ENCODE results near the gene TAF9.
"Not testable (repeated sequence)": the region's sequence is repeated elsewhere in the genome, so short reads cannot be mapped to it uniquely, and the experiment has no call there.

TAF9 gene

GRCh38 chr5:69335341-69335935, 33.9 kb downstream of the TAF9 start:
- no peaks in the 10 kb centered on the region for H3K27me3 ChIP-seq (ENCODE audit: low read depth, low read length)
- H3K4me3 ChIP-seq (ENCODE audit: low read length), result no peak overlapping the region
- no peak overlapping the region for H3K9ac ChIP-seq (ENCODE audit: low read length)
- H3K36me3 ChIP-seq (replicated peaks; ENCODE audit: low read depth, low read length), result no peaks in the 10 kb centered on the region
- H3K27ac ChIP-seq (ENCODE audit: low read length), result no peak overlapping the region
- no peak overlapping the region for H3K4me2 ChIP-seq (ENCODE audit: low read length)
- TF ChIP-seq EZH2phosphoT487 (IDR thresholded peaks at IDR 0.05; ENCODE audit: low read depth) (no peak), CTCF (IDR thresholded peaks at IDR 0.05; ENCODE audit: low read depth, low read length) (no peak)
- H3K79me2 ChIP-seq (ENCODE audit: low read length), result no peaks in the 10 kb centered on the region
- no peaks in the 10 kb centered on the region for H3K9me3 ChIP-seq (ENCODE audit: insufficient read depth, low read length)
- H2AFZ ChIP-seq (ENCODE audit: low read depth, low read length), result no peak overlapping the region
- peaks cover 5% of the 10 kb centered on the region; the same call in 1 of the 2 replicates for H3K4me1 ChIP-seq (ENCODE audit: low read length)
- H4K20me1 ChIP-seq (ENCODE audit: insufficient read depth, low read length), result no peaks in the 10 kb centered on the region

- Histone ChIP-seq H2AFZ (ENCODE audit: low read depth, low read length) (no peak overlapping the region), H3K9ac (ENCODE audit: low read length) (no peak overlapping the region), H3K79me2 (ENCODE audit: low read length) (no peaks in the 10 kb centered on the region), H4K20me1 (ENCODE audit: insufficient read depth, low read length) (no peaks in the 10 kb centered on the region), H3K4me2 (ENCODE audit: low read length) (no peak overlapping the region), H3K27me3 (ENCODE audit: low read depth, low read length) (no peaks in the 10 kb centered on the region), H3K27ac (ENCODE audit: low read length) (no peak overlapping the region), H3K9me3 (ENCODE audit: insufficient read depth, low read length) (no peaks in the 10 kb centered on the region), H3K4me3 (ENCODE audit: low read length) (no peak overlapping the region), H3K4me1 (ENCODE audit: low read length) (peaks cover 5% of the 10 kb centered on the region; the same call in 1 of the 2 replicates), H3K36me3 (replicated peaks; ENCODE audit: low read depth, low read length) (no peaks in the 10 kb centered on the region)
- no peak for TF ChIP-seq EZH2phosphoT487 (IDR thresholded peaks at IDR 0.05; ENCODE audit: low read depth)
- TF ChIP-seq CTCF (IDR thresholded peaks at IDR 0.05; ENCODE audit: low read depth, low read length), result peak; percentile 40
These were observed 34.5 kb downstream of the TAF9 start for GRCh38 chr5:69334793-69335268.

- not testable (repeated sequence) for H3K4me3 ChIP-seq (ENCODE audit: low read length); H3K4me2 ChIP-seq (ENCODE audit: low read length)
These were observed 35.5 kb downstream of the TAF9 start for GRCh38 chr5:69333668-69334315.

GRCh38 chr5:69331528-69332445, 37.5 kb downstream of the TAF9 start:
- TF ChIP-seq EZH2phosphoT487 (IDR thresholded peaks at IDR 0.05; ENCODE audit: low read depth), result no peak
- TF ChIP-seq CTCF (IDR thresholded peaks at IDR 0.05; ENCODE audit: low read depth, low read length), result no peak
- Histone ChIP-seq H3K9ac (ENCODE audit: low read length) (peak overlapping the region; percentile 82), H3K4me3 (ENCODE audit: low read length) (peak overlapping the region; percentile 89), H4K20me1 (ENCODE audit: insufficient read depth, low read length) (no peaks in the 10 kb centered on the region), H3K27ac (ENCODE audit: low read length) (no peak overlapping the region), H2AFZ (ENCODE audit: low read depth, low read length) (peak overlapping the region; percentile 83), H3K79me2 (ENCODE audit: low read length) (no peaks in the 10 kb centered on the region), H3K4me2 (ENCODE audit: low read length) (peak overlapping the region; percentile 84), H3K36me3 (replicated peaks; ENCODE audit: low read depth, low read length) (no peaks in the 10 kb centered on the region), H3K27me3 (ENCODE audit: low read depth, low read length) (no peaks in the 10 kb centered on the region), H3K9me3 (ENCODE audit: insufficient read depth, low read length) (no peaks in the 10 kb centered on the region), H3K4me1 (ENCODE audit: low read length) (peaks cover 5% of the 10 kb centered on the region; the same call in 1 of the 2 replicates)

More at GRCh38 chr5:69333668-69334315, 35.5 kb downstream of the TAF9 start:
- not testable (repeated sequence) for H3K79me2 ChIP-seq (ENCODE audit: low read length); H3K36me3 ChIP-seq (replicated peaks; ENCODE audit: low read depth, low read length); H3K9me3 ChIP-seq (ENCODE audit: insufficient read depth, low read length); H3K9ac ChIP-seq (ENCODE audit: low read length); H4K20me1 ChIP-seq (ENCODE audit: insufficient read depth, low read length); H3K27ac ChIP-seq (ENCODE audit: low read length); H3K27me3 ChIP-seq (ENCODE audit: low read depth, low read length); H3K4me1 ChIP-seq (ENCODE audit: low read length); H2AFZ ChIP-seq (ENCODE audit: low read depth, low read length)
